Testis (tissue), 2 donors: Measurements from ENCODE around the gene KCNQ1.

Experiments
- POLR2A ChIP-seq: fragments of 450-650 bp; IDR thresholded peaks from one replicate; pipeline ENCODE4 v1.6.1; 2017; ENCODE audit warnings: antibody characterized with exemption, mild to moderate bottlenecking, moderate library complexity
- TF ChIP-seq, protein P1 (sequence below), 3 experiments: fragments of 450-650 bp in 2 of 3; fragments of 200-600 bp in 1 of 3; sonication (generic) in 1 of 3; IDR thresholded peaks; one replicate each; pipeline ENCODE4 v1.5.1; 2016 to 2019; ENCODE audit warnings: antibody characterized with exemption in 3 of 3, mild to moderate bottlenecking in 2 of 3, moderate library complexity in 1 of 3

DNA sequence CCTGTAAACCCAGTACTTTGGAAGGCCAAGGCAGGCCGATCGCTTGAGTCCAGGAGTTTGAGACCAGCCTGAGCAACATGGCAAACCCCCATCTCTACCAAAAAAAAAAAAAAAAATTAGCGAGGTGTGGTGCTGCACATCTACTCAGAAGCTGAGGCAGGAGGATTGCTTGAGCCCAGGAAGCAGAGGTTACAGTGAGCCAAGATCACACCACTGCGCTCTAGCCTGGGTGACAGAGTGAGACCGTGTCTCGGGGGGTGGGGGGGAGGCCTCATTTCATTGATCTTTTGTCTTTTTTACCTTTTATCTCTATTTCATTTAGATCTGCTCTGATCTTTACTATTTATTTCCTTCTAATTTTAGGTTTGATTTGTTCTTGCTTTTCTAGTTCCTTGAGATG is 203.1 kb downstream of the KCNQ1 start:
- no peak for TF ChIP-seq POLR2A
- TF ChIP-seq, protein P1, sequence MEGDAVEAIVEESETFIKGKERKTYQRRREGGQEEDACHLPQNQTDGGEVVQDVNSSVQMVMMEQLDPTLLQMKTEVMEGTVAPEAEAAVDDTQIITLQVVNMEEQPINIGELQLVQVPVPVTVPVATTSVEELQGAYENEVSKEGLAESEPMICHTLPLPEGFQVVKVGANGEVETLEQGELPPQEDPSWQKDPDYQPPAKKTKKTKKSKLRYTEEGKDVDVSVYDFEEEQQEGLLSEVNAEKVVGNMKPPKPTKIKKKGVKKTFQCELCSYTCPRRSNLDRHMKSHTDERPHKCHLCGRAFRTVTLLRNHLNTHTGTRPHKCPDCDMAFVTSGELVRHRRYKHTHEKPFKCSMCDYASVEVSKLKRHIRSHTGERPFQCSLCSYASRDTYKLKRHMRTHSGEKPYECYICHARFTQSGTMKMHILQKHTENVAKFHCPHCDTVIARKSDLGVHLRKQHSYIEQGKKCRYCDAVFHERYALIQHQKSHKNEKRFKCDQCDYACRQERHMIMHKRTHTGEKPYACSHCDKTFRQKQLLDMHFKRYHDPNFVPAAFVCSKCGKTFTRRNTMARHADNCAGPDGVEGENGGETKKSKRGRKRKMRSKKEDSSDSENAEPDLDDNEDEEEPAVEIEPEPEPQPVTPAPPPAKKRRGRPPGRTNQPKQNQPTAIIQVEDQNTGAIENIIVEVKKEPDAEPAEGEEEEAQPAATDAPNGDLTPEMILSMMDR (IDR thresholded peaks at IDR 0.05) = no peak
